Mucosa of descending colon (tissue), 3 donors: ENCODE data around the gene STARD3NL. TPM values are rescaled to one million over a fixed set of nuclear protein-coding genes. Genes with fewer than 3 reads are reported as not detected.
"Not testable (repeated sequence)": the region's sequence is repeated elsewhere in the genome, so short reads cannot be mapped to it uniquely, and the experiment has no call there.

Experiments used
- ATAC-seq: fragments of 200-7000 bp; cut with Tn5 transposase; one replicate; pipeline ENCODE4 v1.9.1; 2020; ENCODE audit warnings: mild to moderate bottlenecking, moderate library complexity
- DNase-seq, 3 donors: peaks; one replicate each; pipeline ENCODE4 v3.0.0-alpha.2; 2020
- H3K36me3 ChIP-seq: fragments of 200-600 bp; one replicate; pipeline ENCODE4 v1.8.0; 2021; ENCODE audit warnings: low read depth, mild to moderate bottlenecking
- H3K4me1 ChIP-seq: fragments of 200-600 bp; one replicate; pipeline ENCODE4 v1.8.0; 2021; ENCODE audit warnings: low read depth, mild to moderate bottlenecking
- H3K4me3 ChIP-seq: fragments of 200-600 bp; one replicate; pipeline ENCODE4 v1.8.0; 2021; ENCODE audit warnings: mild to moderate bottlenecking
- H3K9me3 ChIP-seq: fragments of 200-600 bp; one replicate; pipeline ENCODE4 v1.8.0; 2021; ENCODE audit warnings: mild to moderate bottlenecking
- CTCF ChIP-seq: fragments of 200-600 bp; IDR thresholded peaks from one replicate; pipeline ENCODE4 v1.8.0; 2022; ENCODE audit warnings: antibody characterized with exemption, mild to moderate bottlenecking
- intact Hi-C, 2 donors: fragments of 100-400 bp; cut with DNase I in 1 of 2; cut with micrococcal nuclease in 1 of 2; formaldehyde crosslinking; loops; one replicate each; pipeline versions ENCODE4 v1.11.0 to v1.11.1; 2022; cut with DNase I, micrococcal nuclease
- total RNA-seq, 3 donors: library from RNA; stranded (reverse); fragmentation: NEBNext Ultra II Directional in 2 of 3; extraction: Animal tissue kit (Norgen Biotek cat#: 25700) in 2 of 3; gene quantifications; one replicate each; pipeline versions ENCODE4 v1.2.1 to v1.2.4, GENCODE V29; 2021 to 2023
- donor health status: DM: no; HTN: no; CAD: no; lungs with moderate emphysema.
- donor health status: DM: no; HTN: no; CAD: no.
- donor health status: DM: no; HTN: yes; CAD: no.

Gene STARD3NL
- total RNA-seq, 3 donors from 2014 or later, result 24.7 to 30.0 (median 25.3) TPM

DNA sequence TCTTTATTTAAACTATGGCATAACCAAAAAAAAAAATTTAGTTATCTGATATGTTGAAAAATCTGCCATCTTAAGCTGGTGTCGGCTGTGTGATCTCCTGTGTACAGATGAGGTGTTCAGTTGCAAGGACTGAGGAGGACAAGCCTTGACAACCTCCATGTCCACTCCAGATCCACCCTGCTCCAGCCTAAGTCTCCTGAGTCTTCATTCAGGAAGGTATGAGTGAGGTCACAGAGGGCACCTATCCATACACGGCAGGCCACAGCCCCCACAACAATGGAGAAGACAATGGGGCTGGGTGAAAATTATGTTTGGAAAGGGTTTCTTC lies 79.3 kb downstream of the STARD3NL start:
- DNase-seq, result no peak
- ATAC-seq, result no peak
- Histone ChIP-seq H3K36me3 (no peaks in the 10 kb centered on the region), H3K4me1 (no peaks in the 10 kb centered on the region), H3K9me3 (no peaks in the 10 kb centered on the region), H3K4me3 (no peak overlapping the region)
- no peak for TF ChIP-seq CTCF
- intact Hi-C loops, result no loop called here

- ATAC-seq, H3K4me3 ChIP-seq, H3K9me3 ChIP-seq, intact Hi-C loops, H3K36me3 ChIP-seq, H3K4me1 ChIP-seq, DNase-seq: not testable (repeated sequence)
Measured at GRCh38 chr7:38259157-38259556, 81.1 kb downstream of the STARD3NL start.

- ATAC-seq, intact Hi-C loops: not testable (repeated sequence)
Measured at GRCh38 chr7:38261601-38262000, 83.6 kb downstream of the STARD3NL start.

DNA sequence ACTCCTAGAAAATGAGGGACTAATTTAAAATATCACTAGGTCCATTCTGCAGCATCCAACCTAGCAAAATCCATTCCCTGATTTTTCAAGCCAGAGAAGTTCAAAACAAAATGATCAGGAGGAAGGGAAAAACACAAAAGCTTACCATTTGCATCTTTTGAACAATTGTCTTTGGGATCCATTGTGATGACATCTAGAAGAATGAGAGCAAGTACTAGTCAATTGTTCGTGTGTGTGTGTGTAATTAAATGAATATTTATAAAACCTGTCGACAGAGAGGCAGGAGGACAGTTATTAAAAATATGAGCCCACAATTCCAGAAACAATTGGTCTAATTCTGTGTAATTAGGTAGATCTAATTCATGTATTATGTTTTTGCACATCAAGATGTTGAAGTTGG lies 84.0 kb downstream of the STARD3NL start:
- H3K9me3 ChIP-seq, H3K36me3 ChIP-seq, H3K4me1 ChIP-seq, H3K4me3 ChIP-seq, intact Hi-C loops, ATAC-seq, DNase-seq: not testable (repeated sequence)

More at GRCh38 chr7:38261601-38262000, 83.6 kb downstream of the STARD3NL start:
- H3K36me3 ChIP-seq, H3K4me1 ChIP-seq, H3K4me3 ChIP-seq, H3K9me3 ChIP-seq, DNase-seq: not testable (repeated sequence)

DNA sequence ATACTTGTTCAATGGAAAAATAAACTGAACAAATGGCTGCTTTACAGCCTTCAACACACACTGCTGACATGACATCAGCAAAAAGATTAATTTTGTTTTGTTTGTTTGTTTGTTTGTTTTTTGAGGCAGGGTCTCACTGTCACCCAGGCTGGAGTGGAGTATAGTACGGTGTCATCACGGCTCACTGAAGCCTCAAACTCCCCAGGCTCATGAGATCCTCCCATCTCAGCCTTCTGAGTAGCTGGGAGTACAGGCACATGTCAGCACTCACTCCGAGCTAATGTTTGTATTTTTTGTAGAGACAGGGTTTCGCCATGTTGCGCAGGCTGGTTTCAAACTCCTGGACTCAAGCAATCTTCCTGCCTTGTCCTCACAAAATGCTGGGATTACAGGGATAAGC lies 84.5 kb downstream of the STARD3NL start:
- intact Hi-C loops, result no loop called here
- no peak for ATAC-seq

DNA sequence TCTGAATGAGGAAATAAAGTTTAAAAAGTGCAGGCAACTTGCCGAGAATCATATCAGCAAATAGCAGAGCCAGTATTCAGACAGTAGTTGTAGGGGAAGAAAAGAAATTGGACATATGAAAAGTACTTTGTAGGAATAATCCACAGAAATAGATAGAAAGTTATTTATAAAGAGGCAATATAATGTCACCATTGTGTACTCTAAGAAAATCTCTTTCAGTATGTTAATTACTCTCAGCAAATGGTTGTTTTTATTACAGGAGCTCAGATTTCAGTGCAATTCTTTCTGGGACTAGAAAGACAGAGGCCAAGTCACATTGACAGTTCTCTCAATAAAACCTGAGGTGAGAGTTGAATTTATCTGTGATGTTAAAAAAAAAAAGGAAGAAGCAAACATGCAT lies 85.2 kb downstream of the STARD3NL start:
- H3K9me3 ChIP-seq, intact Hi-C loops, H3K4me1 ChIP-seq, H3K4me3 ChIP-seq, ATAC-seq, DNase-seq, H3K36me3 ChIP-seq: not testable (repeated sequence)

More for the DNA sequence above, 84.5 kb downstream of the STARD3NL start:
- Histone ChIP-seq H3K4me3 (no peak overlapping the region), H3K9me3 (no peaks in the 10 kb centered on the region), H3K36me3 (no peaks in the 10 kb centered on the region), H3K4me1 (no peaks in the 10 kb centered on the region)
- DNase-seq, result no peak
- no peak for TF ChIP-seq CTCF

GRCh38 chr7:38264602-38265001 lies 86.6 kb downstream of the STARD3NL start:
- intact Hi-C loops, H3K4me1 ChIP-seq, H3K9me3 ChIP-seq, ATAC-seq, H3K4me3 ChIP-seq, H3K36me3 ChIP-seq, DNase-seq: not testable (repeated sequence)

- H3K4me3 ChIP-seq, intact Hi-C loops, H3K36me3 ChIP-seq, H3K9me3 ChIP-seq, DNase-seq, ATAC-seq, H3K4me1 ChIP-seq: not testable (repeated sequence)
Measured at GRCh38 chr7:38265958-38266357, 87.9 kb downstream of the STARD3NL start.

DNA sequence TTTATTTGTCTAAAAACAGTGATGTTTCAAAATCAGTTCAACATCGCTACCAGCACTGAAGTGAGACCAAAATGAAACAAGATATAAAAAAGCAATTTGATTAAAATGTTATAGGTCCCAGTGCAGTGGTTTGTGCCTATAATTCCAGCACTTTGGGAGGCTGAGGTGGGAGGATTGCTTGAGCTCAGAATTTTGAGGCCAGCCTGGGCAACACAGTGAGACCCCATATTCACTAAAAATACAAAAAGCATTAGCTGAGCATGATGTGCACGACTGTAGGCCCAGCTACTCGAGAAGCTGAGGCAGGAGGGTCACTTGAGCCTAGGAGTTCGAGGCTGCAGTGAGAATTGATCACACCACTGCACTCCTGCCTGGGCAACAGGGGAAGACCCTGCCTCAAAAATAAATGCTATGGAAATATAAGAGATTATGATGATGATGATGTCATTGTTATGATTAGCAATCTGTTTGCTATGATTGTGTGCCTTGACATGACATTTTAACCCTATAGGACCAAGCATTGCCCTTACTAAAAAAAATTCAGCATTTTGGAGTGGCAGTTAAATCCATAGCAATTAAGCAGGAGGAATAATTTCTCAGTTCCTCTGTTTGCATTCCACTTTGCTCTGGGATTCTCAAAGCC lies 91.8 kb downstream of the STARD3NL start:
- H3K4me3 ChIP-seq, H3K4me1 ChIP-seq, H3K36me3 ChIP-seq, ATAC-seq, H3K9me3 ChIP-seq, intact Hi-C loops, DNase-seq: not testable (repeated sequence)

DNA sequence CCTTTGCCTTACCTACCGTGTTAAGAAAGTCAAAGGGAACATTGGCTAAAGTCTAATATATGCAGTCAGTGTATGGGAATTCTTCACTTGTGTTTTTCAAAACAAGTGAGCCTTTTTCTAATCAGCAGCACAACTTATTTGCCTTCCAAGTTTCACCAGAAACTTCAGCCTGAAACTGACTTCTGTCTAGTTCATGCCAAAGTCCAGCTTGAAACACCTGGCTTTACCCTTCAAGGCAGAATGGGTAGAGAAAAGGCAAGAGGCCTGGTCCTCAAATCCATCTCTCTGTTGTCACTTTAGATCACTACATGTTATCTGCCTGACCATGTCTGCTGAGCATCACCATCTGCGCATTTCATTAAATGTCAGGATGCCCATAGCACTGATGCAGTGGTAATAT lies 92.4 kb downstream of the STARD3NL start:
- H3K4me3 ChIP-seq, intact Hi-C loops, ATAC-seq, H3K36me3 ChIP-seq, H3K4me1 ChIP-seq, DNase-seq, H3K9me3 ChIP-seq: not testable (repeated sequence)
